K562 (cell line): ENCODE results near the gene ICAM3. TPM values are rescaled to one million over a fixed set of nuclear protein-coding genes. Genes with fewer than 3 reads are reported as not detected.

Source experiments
- CCNT2 ChIP-seq: IDR thresholded peaks from 2 replicates; pipeline ENCODE4 v1.6.1; 2011; ENCODE audit warnings: borderline replicate concordance, low read depth, mild to moderate bottlenecking, moderate library complexity, mixed read lengths, low read length; ENCODE audit not compliant: insufficient read length; ENCODE audit errors: extremely low read depth
- CREB3L1 ChIP-seq: fragments of 450-650 bp; IDR thresholded peaks from 2 replicates; pipeline ENCODE4 v1.6.1; 2014; ENCODE audit warnings: low read depth, mild to moderate bottlenecking, moderate library complexity, borderline replicate concordance
- DACH1 ChIP-seq: fragments of 450-650 bp; IDR thresholded peaks from 2 replicates; pipeline ENCODE4 v1.6.1; 2018; ENCODE audit not compliant: partially characterized antibody
- FUS ChIP-seq: fragments of 200-400 bp; formaldehyde crosslinking; optimal IDR thresholded peaks from 2 replicates; pipeline ENCODE3; 2017; ENCODE audit warnings: low read depth, low read length
- GATAD2B ChIP-seq: fragments of 450-650 bp; IDR thresholded peaks from 2 replicates; pipeline ENCODE4 v1.6.1; 2017; ENCODE audit warnings: mild to moderate bottlenecking, borderline replicate concordance
- HMG20A ChIP-seq: fragments of 450-650 bp; formaldehyde crosslinking; conservative IDR thresholded peaks from 2 replicates; pipeline ENCODE4 v1.4.0; 2020; ENCODE audit warnings: mild to moderate bottlenecking, mixed read lengths
- HOXB6 ChIP-seq: fragments of 250-450 bp; sonication (Bioruptor Pico); IDR thresholded peaks from 2 replicates; pipeline ENCODE4 v1.5.1; 2022; ENCODE audit warnings: mild to moderate bottlenecking, borderline replicate concordance
- JUN ChIP-seq, 2 experiments: sonication (generic) in 1 of 2; formaldehyde crosslinking in 1 of 2; IDR thresholded peaks; 2 replicates each; pipeline versions ENCODE4 v1.6.1 to v1.8.0; 2012 to 2022; ENCODE audit warnings: borderline replicate concordance in 2 of 2, mild to moderate bottlenecking in 2 of 2, improper control_type of control experiment in 1 of 2, low read depth in 1 of 2, low read length in 1 of 2, missing genetic modification reagents in 1 of 2
- KDM4B ChIP-seq, 2 experiments: fragments of 450-650 bp in 1 of 2; sonication (generic) in 1 of 2; IDR thresholded peaks; 2 replicates each; pipeline ENCODE4 v1.6.1; 2016 to 2017; ENCODE audit warnings: borderline replicate concordance in 2 of 2, antibody characterized with exemption in 1 of 2, low read depth in 1 of 2, mild to moderate bottlenecking in 1 of 2
- MLLT1 ChIP-seq, 2 experiments: fragments of 450-650 bp; IDR thresholded peaks; 2 replicates each; pipeline ENCODE4 v1.6.1; 2016
- NCOA1 ChIP-seq: fragments of 450-650 bp; IDR thresholded peaks from 2 replicates; pipeline ENCODE4 v1.6.1; 2016; ENCODE audit warnings: low read depth
- PRDM10 ChIP-seq: fragments of 450-650 bp; IDR thresholded peaks from 2 replicates; pipeline ENCODE4 v1.6.1; 2018; ENCODE audit not compliant: partially characterized antibody
- RAD51 ChIP-seq: fragments of 450-650 bp; IDR thresholded peaks from 2 replicates; pipeline ENCODE4 v1.7.1; 2016; ENCODE audit warnings: low read depth, mild to moderate bottlenecking, borderline replicate concordance
- SREBF2 ChIP-seq: sonication (generic); formaldehyde crosslinking; IDR thresholded peaks from 2 replicates; pipeline ENCODE4 v1.4.0; 2020; ENCODE audit warnings: mild to moderate bottlenecking, missing genetic modification reagents
- STAT5A ChIP-seq: IDR thresholded peaks from 2 replicates; pipeline ENCODE4 v1.6.1; 2012; ENCODE audit warnings: low read length, inconsistent platforms, borderline replicate concordance
- TAF9B ChIP-seq: fragments of 450-650 bp; IDR thresholded peaks from 2 replicates; pipeline ENCODE4 v1.6.1; 2018; ENCODE audit warnings: mild to moderate bottlenecking; ENCODE audit not compliant: partially characterized antibody
- TARDBP ChIP-seq: fragments of 450-650 bp; IDR thresholded peaks from 2 replicates; pipeline ENCODE4 v1.6.1; 2016
- TEAD2 ChIP-seq: fragments of 450-650 bp; IDR thresholded peaks from 2 replicates; pipeline ENCODE4 v1.6.1; 2016; ENCODE audit warnings: missing genetic modification characterization, control low read depth, missing compliant biosample characterization
- ZC3H11A ChIP-seq: IDR thresholded peaks from 2 replicates; pipeline ENCODE4 v1.6.1; 2012; ENCODE audit warnings: low read depth, low read length, improper control_type of control experiment
- ZNF76 ChIP-seq: fragments of 250-450 bp; sonication (Bioruptor Pico); IDR thresholded peaks from 2 replicates; pipeline ENCODE4 v1.4.0; 2020; ENCODE audit warnings: mild to moderate bottlenecking, moderate library complexity, borderline replicate concordance
- polyA plus RNA-seq, 8 experiments: library from polyadenylated mRNA; depleted of rRNA in 4 of 8; stranded (reverse) in 5 of 8; unstranded in 3 of 8; fragments of >200 nt; fragmentation: Nextera tagmentation in 2 of 8; fragmentation: Illumina TruSeq in 1 of 8; extraction: Ambion mirVana in 2 of 8; extraction: Trizol in 1 of 8; gene quantifications; 2 replicates each; pipeline versions ENCODE4 v1.2.1 to v1.2.3, GENCODE V29; 2011 to 2014; ENCODE audit warnings: inconsistent platforms in 1 of 8, missing spikeins in 1 of 8
- total RNA-seq, 7 experiments: library from RNA; depleted of rRNA in 6 of 7; stranded (reverse); fragments of >200 nt in 6 of 7; fragmentation: Illumina TruSeq in 2 of 7; extraction: Trizol in 2 of 7; gene quantifications; 2 replicates each; pipeline versions ENCODE4 v1.2.1 to v1.2.3, GENCODE V29; 2011 to 2021; ENCODE audit warnings: low replicate concordance in 1 of 7
- TF ChIP-seq, protein P1 (sequence below): fragments of 250-450 bp; sonication (Bioruptor Pico); IDR thresholded peaks from 2 replicates; pipeline ENCODE4 v1.8.0; 2021; ENCODE audit warnings: mild to moderate bottlenecking, moderate library complexity

ICAM3 gene
- total and polyA plus RNA-seq, 9 of the 15 experiments (the other 6 are each of a cell fraction or from before 2014, with no cell fraction given), result 6.5 to 39.5 (median 24.2) TPM

- no peak for TF ChIP-seq DACH1
- no peak for TF ChIP-seq RAD51
- no peak for TF ChIP-seq HOXB6 (CRISPR knock-in tag)
- TF ChIP-seq GATAD2B, result no peak
- no peak for TF ChIP-seq STAT5A
- no peak for TF ChIP-seq CREB3L1
- no peak for TF ChIP-seq NCOA1
- TF ChIP-seq ZNF76 (CRISPR knock-in tag), result no peak
- no peak for TF ChIP-seq ZC3H11A
- no peak for TF ChIP-seq TAF9B
- peak; percentile 85 for TF ChIP-seq CCNT2
- TF ChIP-seq TARDBP, result 0 out of 2 replicates have a peak, but pooled peaks have one; percentile 41
- TF ChIP-seq SREBF2 (CRISPR knock-in tag), result no peak
- no peak for TF ChIP-seq PRDM10
- TF ChIP-seq HMG20A (CRISPR knock-in tag), result no peak
- peak in 1 of 2 experiments; percentile 52; a peak in 2 of 4 replicates for TF ChIP-seq MLLT1 (IDR thresholded peaks at IDR 0.05)
- TF ChIP-seq, protein P1, sequence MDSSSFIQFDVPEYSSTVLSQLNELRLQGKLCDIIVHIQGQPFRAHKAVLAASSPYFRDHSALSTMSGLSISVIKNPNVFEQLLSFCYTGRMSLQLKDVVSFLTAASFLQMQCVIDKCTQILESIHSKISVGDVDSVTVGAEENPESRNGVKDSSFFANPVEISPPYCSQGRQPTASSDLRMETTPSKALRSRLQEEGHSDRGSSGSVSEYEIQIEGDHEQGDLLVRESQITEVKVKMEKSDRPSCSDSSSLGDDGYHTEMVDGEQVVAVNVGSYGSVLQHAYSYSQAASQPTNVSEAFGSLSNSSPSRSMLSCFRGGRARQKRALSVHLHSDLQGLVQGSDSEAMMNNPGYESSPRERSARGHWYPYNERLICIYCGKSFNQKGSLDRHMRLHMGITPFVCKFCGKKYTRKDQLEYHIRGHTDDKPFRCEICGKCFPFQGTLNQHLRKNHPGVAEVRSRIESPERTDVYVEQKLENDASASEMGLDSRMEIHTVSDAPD (CRISPR knock-in tag), result no peak
- no peak for TF ChIP-seq JUN (IDR thresholded peaks at IDR 0.05; ENCODE audit: borderline replicate concordance, low read depth, low read length)
- 0 out of 2 replicates have a peak, but pooled peaks have one; percentile 0 for TF ChIP-seq JUN (CRISPR knock-in tag; IDR thresholded peaks at IDR 0.05; ENCODE audit: borderline replicate concordance)
- no peak for TF ChIP-seq FUS
- no peak for TF ChIP-seq TEAD2
- no peak for TF ChIP-seq KDM4B (IDR thresholded peaks at IDR 0.05; ENCODE audit: borderline replicate concordance in 2 of 2, low read depth in 1 of 2)
These were observed 49.5 kb downstream of the ICAM3 start, which contains the start of gene ICAM5 (continued) for GRCh38 chr19:10289836-10290356.
